ENCODE measurements around the gene WDR12.
A peak's percentile ranks its signal among the peaks of the same experiment; 100 is the strongest.
"Not testable (repeated sequence)": the region's sequence is repeated elsewhere in the genome, so short reads cannot be mapped to it uniquely, and the experiment has no call there.

WDR12 gene

DNA sequence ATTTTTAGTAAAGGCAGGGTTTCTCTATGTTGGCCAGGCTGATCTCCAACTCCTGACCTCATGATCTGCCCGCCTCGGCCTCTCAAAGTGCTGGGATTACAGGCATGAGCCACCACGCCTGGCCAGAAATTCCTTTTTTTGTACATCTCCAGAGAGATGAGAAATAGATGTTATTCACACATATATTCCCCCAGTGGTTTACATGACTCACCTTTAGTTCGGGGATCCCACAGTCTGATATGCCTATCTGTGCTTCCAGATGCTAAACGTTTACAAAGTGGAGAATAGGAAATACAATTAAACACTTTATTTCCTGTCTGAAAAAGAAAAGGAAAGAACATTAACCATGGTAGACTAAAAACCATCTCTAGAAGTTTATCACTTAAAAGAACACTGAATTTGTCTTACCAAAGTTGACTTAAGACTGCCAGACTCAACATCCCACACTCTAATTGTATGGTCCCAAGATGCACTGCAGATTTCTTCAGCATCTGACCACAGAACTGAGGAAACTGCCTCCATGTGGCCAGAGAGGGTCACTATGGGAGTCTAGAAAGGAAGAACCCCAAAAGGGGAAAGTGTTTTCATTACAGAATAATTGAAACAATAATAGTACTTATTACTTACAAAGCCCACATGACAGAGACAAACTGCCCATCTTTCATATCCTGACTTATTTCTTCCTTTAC is 27.3 kb downstream of the WDR12 start:
- DNase-seq (ENCODE audit: low spot score), result no peak

DNA sequence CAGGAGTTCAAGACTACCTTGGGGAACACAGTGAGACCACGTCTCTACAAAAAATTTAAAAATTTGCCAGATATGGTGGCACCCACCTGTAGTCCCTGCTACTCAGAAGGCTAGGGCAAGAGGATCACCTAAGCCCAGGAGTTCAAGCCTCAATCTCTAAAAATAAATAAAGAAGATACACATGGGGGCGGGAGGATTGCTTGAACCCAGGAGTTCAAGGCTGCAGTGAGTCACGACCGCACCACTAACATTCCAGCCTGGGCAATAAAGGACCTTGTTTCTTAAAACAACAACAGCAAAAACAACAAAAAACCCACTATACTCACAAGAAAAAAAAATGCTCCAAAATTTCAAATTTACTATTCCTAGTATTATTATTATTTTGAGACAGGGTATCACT is 29.9 kb downstream of the WDR12 start:
- no peak for DNase-seq (ENCODE audit: low spot score)

DNA sequence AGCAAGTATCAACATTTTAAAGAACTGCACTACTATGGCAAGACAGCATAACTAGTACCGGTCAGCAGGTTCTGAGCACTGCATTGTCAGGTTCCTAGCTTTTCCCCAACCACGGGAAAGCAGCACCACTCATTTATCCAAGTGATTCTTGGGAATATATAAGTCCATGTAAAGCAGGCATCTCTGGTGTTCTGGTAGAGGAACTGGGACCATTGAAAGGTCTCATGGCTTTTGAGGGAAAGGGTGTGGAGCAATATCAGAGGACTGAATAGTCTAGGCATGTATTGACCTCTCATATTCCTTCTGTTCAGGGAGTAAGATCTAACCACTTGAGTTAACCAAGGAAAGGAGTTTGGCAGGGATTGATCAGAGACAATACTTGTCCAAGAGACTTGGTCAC is 33.8 kb downstream of the WDR12 start:
- no peak for DNase-seq (ENCODE audit: low spot score)

DNA sequence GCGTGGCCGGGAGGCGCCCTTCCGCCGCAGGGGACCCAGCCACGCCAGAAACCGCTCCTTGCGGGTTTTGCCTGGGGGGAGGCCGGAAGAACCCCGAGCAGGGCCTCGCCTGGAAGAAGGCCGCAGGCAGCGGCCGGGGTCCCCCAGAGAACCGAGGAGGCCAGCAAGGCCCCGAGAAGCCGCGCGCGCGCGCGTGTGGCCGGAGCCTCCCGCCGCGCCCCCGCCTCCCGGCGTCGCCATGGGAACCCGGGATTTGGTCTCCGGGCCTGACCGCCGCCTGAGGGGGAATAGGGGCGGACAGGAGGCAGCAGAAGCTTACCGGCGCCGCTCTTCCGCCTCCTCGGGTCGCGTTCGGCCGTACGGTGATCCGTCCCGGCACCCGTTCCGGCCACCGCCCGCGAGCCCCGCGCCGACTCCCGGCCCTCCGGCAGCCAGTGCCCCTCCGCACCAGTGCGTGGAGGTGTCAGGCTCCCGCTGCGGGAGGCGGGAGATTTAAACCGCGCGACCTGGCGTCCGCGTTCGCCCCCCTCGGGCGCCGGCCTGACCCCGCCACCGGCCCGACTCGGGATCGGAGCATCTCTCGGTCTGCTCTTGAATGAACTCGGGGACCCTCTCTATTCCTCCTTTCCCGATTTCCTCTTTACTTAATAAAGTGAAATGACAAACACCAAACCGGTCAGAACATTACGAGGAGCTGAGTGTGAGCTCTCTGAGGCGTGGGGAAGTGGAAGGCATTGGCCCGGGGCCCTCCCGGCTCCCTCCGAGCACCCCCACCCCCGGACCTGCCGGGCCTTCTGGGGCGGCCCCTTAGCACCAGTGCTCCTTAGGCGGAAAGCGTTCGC is 40.0 kb downstream of the WDR12 start, which contains the start of gene ICA1L:
TSS of gene ICA1L (minus strand) at position 467 of the 842 bp plus-strand sequence. CDS start 42,757 bp downstream, outside the sequence.
- peak; percentile 84 for DNase-seq (ENCODE audit: low spot score)

DNA sequence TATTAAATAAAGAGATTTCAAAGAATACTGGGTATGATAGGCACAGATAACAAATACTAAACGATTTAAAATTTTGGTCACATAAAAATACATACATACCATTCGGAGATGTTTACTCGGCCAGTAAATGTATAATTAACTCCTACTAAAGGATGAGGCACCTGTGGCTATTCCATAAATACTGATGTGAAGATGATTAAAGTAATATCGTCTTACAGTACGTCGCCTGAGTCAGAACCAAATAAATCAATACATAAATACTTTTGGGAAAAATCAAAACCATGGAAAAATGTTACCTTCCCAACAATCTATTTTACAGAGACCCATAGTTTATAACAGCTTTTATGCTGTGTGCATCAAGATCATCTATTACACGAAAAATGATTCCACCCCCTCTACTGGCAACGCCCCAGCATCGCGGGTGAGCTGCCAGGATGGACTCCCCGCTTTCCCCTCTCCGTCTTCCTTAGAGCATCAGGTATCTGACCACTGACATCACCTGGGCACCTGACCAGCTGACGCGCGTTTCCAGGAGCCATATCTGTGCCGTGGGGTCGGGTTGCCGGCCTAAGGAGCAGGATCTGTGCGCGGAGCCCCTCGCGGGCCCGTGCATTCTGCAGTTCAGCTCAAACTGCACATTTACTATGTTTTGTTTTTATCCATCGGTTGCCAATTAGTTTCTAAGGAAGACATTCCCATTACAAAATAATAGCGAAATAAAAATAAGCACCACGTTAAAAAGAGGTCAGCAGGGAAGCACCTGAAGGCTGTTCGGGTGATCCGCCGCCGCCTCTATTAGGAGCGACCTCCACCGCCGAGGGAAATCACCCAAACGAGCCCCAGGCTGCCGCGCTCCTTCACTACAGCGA is 40.8 kb downstream of the WDR12 start:
- peak; percentile 76 for DNase-seq (ENCODE audit: low spot score)

DNA sequence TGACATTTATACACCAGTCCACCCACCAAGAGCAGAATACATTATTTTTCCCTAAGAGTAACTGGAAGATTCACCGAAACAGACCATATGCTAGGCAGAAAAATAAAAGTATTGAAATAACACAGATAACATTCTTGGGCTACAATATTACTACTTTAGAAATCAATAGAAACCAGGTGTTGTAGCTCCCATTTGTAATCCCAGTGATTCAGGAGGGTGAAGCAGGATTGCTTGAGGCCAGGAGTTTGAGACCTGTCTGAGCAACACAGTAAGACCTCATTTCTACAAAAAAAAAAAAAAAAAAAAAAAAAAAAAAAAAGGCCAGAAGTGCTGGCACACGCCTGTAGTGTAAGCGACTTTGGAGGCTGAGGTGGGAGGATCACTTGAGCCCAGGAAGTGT is 49.5 kb downstream of the WDR12 start:
- DNase-seq (ENCODE audit: low spot score), result no peak

DNA sequence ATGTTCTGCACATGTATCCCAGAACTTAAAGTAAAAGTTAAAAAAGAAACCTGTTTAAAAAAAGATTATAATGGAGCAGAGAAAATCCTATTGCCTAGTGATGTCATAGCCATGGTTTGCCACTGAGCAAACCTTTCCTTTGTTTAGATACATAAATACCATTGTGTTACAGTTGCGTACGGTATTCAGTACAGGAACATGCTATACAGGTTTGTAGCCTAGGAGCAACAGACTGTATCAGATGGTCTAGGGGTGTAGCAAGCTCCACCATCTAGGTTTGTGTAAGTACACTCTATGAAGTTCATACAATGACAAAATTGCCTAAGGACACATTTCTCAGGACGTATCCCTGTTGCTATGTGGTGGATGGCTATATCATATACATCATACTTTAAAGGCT is 52.9 kb downstream of the WDR12 start:
- no peak for DNase-seq (ENCODE audit: low spot score)

DNA sequence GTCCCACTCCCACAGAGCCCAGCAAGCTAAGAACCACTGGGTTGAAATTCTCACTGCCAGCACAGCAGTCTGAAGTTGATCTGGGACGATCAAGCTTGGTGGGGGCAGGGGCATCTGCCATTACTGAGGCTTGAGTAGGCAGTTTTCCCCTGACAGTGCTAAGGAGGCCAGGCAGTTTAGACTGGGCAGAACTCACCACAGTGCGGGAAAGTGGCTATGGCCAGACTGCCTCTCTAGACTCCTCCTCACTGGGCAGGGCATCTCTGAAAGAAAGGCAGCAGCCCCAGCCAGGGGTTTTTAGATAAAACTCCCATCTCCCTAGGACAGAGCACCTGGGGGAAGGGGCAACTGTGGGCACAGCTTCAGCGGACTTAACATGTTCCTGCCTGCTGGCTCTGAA is 62.1 kb downstream of the WDR12 start:
- not testable (repeated sequence) for DNase-seq (ENCODE audit: low spot score)

DNA sequence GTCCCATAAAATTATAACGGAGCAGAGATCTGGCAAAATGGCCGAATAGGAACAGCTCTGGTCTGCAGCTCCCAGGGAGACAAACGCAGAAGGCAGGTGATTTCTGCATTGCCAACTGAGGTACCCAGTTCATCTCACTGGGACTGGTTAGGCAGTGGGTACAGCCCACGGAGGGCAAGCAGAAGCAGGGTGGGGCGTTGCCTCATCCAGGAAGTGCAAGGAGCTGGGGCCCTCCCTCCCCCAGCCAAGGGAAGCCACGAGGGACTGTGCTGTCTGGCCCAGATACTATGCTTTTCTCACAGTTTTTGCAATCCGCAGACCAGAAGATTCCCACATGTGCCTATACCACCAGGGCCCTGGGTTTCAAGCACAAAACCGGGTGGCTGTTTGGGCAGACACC is 62.7 kb downstream of the WDR12 start:
- DNase-seq (ENCODE audit: low spot score), result no peak

DNA sequence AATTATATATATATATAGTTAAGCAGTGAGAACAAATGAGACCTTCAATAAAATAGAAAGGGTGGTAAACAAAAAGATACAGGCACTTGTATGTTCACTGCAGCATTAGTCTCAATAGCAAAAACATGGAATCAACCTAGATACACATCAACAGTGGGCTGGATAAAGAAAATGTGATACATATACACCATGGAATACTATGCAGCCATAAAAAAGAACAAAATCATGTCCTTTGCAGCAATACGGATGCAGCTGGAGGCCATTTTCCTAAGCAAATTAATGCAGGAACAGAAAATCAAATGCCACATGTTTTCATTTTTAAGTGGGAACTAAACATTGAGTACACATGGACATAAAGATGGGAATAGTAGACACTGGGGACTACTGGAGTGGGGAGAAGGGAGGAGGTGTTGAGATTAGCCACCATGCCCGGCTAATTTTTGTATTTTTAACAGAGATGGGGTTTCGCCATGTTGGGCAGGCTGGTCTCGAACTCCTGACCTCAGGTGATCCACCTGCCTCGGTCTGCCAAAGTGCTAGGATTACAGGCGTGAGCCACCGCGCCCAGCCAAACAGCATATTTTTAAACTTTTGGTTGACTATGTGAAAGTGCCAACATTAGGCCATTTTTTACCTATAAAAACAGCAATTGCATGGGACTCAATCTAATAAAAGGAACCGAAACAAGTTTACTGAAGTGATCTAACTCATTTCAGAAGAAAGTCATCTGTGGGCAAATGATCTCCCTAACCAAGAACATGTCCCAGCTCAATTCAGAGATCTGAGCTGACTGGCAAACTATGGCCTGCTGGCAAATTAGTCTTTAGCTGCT is 63.6 kb downstream of the WDR12 start:
- DNase-seq (ENCODE audit: low spot score), result no peak

DNA sequence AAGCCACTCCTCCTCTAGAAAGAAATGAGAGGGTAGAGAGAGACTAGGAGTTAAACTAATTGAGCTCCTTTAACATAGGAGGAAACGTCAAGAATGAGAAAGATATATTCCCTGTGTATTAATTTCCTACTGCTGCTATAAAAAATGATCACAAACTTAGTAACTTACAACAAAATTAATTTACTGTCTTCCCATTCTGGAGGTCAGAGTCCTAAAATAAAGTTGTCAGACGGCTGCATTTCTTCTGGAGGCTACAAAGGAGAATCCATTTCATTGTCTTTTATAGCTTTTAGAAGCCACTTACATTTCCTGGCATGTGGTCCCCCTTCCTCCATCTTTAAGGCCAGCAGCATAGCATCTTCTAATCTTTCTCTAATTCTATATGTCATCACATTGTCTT is 66.8 kb downstream of the WDR12 start:
- no peak for DNase-seq (ENCODE audit: low spot score)

DNA sequence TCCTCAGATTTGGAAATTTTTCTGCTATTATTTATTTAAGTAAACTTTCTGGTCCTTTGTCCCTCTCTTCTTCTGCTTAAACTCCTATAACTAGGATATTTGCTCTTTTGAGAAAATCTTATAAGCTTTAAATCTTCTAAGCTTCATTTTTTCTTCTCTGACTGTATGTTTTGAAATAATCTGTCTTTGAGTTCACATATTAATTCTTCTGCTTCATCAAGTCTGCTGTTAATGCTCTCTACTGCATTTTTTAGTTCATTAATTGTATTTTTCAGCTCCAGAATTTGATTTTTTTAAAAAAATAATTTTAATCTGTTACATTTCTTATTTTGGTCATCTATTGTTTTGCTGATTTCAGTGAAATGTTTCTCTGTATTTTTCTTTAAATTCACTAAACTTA is 68.8 kb downstream of the WDR12 start:
- no peak for DNase-seq (ENCODE audit: low spot score)

DNA sequence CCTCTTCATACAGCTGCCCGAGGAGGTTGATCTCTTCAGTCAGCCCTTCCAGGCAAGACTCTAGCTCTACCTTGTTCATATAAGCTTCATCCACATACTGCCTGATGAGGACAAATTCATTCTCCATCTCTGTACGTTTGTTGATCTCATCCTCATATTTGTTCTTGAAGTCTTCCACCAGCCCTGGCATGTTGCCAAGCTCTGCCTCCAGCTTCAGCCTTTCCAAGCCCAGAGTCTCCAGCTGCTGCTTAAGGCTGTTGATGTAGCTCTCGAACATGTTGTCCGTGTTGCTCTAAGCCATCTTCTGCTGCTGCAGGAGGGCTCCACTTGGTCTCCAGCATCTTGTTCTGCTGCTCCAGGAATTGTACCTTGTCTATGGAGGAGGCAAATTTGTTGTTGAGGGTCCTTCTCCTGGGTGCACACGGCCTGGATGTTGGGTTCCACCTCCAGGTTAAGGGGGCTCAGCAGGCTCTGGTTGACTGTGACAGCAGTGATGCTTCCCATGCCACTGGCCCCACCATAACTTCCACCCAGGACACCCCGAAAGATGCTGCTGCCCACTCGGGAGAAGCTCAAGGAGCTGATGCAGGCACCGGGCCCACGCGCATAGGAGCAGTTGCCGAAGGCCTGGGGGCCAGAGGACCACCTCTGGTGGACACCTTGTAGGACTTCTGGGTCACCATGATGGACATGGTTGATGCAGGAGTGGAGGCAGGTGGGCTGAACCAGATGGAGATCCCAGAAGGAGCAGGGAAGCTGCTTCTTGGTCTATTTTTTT is 70.2 kb downstream of the WDR12 start:
- no peak for DNase-seq (ENCODE audit: low spot score)

DNA sequence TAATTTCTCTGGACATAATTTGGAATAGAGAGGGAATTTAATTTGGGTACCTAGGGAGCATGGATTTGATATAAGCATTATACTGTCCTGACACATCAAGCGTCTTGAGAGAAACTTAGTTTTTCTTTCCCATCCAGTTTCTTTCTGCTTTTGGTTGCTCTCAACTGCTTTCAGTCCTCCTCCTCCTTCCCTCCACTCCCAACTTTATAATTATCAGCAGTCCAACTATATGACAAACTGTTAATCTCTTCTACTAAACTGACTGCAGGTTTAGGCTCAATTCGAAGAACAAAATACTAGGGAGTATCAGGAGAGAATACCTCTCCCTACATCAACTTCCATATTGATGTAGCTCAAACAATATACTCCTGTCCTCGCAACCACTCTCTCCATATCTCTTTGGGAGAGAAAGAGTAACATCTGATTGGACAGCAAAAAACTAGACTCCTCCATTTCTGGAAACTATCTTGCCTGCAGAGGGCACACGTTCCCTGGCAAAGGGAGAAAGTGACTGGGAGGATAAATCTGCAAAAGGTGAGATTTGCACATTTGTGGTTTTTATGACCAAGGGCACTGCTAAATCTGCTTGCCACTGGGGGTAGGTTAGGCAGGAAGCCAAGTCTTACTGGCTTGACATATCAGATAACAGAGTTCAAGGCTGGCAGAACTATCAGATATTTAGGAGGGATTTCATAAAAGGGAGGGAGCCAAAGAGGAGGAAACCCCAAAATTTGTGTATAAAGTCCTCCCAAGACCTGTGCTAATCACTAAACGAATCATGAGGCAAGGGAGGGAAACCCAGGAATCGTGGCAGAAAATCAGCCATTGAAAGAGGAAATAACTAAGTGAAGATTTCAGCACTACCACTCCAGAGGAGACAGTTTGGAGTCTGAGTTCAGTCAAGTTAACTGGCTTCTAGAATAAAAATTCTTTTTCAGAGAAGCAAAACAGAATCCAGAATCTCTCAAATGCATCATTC is 79.9 kb downstream of the WDR12 start:
- peak; percentile 59 for DNase-seq (ENCODE audit: low spot score)

DNA sequence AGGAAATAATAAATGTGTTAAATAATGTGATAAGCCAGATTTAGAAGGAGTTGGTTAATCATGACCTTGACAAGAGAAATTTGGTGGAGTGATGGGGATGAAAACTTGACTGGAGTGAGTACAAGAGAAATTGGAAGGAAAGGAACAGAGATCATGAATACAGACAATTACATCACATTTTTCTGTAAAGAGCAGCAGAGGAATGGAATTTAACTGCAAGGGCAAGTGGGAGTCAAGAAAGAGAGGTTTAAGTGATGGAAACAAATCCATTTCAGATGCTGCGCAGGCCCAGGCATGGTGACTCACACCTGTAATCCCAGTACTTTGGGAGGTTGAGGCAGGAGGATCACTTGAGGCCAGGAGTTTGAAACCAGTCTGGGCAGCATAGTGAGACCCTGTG is 86.6 kb downstream of the WDR12 start:
- DNase-seq (ENCODE audit: low spot score), result no peak

Measured in D341Med (cell line).